ENCODE data around the gene STARD7. TPM values are rescaled to one million over a fixed set of nuclear protein-coding genes. Genes with fewer than 3 reads are reported as not detected.

Gene STARD7
- polyA plus RNA-seq, 1 donor (not counting 4 experiments of a cell fraction or from before 2014, with no cell fraction given), result 73.4 TPM

- Histone ChIP-seq H3K27me3 (ENCODE audit: control insufficient read depth, extremely low read depth, insufficient read depth, low read length) (peaks cover 8% of the 10 kb centered on the region), H4K20me1 (ENCODE audit: control insufficient read depth, extremely low read depth, insufficient read depth, low read length) (no peaks in the 10 kb centered on the region), H3K79me2 (ENCODE audit: control insufficient read depth, insufficient read depth, low read length) (no peaks in the 10 kb centered on the region), H3K36me3 (ENCODE audit: control insufficient read depth in 2 of 2, extremely low read depth in 1 of 2, insufficient read depth in 2 of 2, low read length in 2 of 2) (no peaks in the 10 kb centered on the region), H3K9ac (ENCODE audit: control insufficient read depth, extremely low read depth, insufficient read depth, low read length) (no peak overlapping the region), H3K4me1 (ENCODE audit: control insufficient read depth, extremely low read depth, insufficient read depth, low read length) (peaks cover 10% of the 10 kb centered on the region), H3K9me1 (ENCODE audit: control insufficient read depth, extremely low read depth, insufficient read depth, low read length) (no peaks in the 10 kb centered on the region), H3K9me3 (ENCODE audit: control insufficient read depth, low read depth, low read length) (no peaks in the 10 kb centered on the region), H2AFZ (ENCODE audit: control insufficient read depth, low read length) (no peak overlapping the region), H3K4me3 (ENCODE audit: control insufficient read depth in 2 of 3, extremely low read depth in 1 of 3, insufficient read depth in 2 of 3, low read depth in 1 of 3, low read length in 3 of 3) (no peak overlapping the region), H3K4me2 (ENCODE audit: control insufficient read depth, extremely low read depth, insufficient read depth, low read depth, low read length) (no peak overlapping the region), H3K27ac (ENCODE audit: control insufficient read depth, insufficient read depth, low read length) (no peak overlapping the region)
- DNase-seq (ENCODE audit: low read depth, low spot score) (no peak), FAIRE-seq (no peak)
- dilution Hi-C loops (cut with MboI; ENCODE audit: extremely low pct_ligation_motif_present, low sequenced_read_pairs), result no loop called here
- TF ChIP-seq EZH2 (IDR thresholded peaks at IDR 0.05; ENCODE audit: low read length), result no peak
- TF ChIP-seq, protein P1, sequence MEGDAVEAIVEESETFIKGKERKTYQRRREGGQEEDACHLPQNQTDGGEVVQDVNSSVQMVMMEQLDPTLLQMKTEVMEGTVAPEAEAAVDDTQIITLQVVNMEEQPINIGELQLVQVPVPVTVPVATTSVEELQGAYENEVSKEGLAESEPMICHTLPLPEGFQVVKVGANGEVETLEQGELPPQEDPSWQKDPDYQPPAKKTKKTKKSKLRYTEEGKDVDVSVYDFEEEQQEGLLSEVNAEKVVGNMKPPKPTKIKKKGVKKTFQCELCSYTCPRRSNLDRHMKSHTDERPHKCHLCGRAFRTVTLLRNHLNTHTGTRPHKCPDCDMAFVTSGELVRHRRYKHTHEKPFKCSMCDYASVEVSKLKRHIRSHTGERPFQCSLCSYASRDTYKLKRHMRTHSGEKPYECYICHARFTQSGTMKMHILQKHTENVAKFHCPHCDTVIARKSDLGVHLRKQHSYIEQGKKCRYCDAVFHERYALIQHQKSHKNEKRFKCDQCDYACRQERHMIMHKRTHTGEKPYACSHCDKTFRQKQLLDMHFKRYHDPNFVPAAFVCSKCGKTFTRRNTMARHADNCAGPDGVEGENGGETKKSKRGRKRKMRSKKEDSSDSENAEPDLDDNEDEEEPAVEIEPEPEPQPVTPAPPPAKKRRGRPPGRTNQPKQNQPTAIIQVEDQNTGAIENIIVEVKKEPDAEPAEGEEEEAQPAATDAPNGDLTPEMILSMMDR (optimal IDR thresholded peaks at IDR 0.05 in 1 of 3, IDR thresholded peaks at IDR 0.05 in 1 of 3, conservative IDR thresholded peaks at IDR 0.05 in 1 of 3; ENCODE audit: extremely low read depth in 1 of 3, insufficient read depth in 2 of 3, low read length in 3 of 3), result no peak
Measured at GRCh38 chr2:96140941-96141623, 67.5 kb downstream of the STARD7 start.

- Histone ChIP-seq H3K9me3 (ENCODE audit: control insufficient read depth, low read depth, low read length) (no peaks in the 10 kb centered on the region), H3K4me2 (ENCODE audit: control insufficient read depth, extremely low read depth, insufficient read depth, low read depth, low read length) (no peak overlapping the region), H3K4me3 (ENCODE audit: control insufficient read depth in 2 of 3, extremely low read depth in 1 of 3, insufficient read depth in 2 of 3, low read depth in 1 of 3, low read length in 3 of 3) (no peak overlapping the region), H3K27me3 (ENCODE audit: control insufficient read depth, extremely low read depth, insufficient read depth, low read length) (peaks cover 14% of the 10 kb centered on the region), H3K9me1 (ENCODE audit: control insufficient read depth, extremely low read depth, insufficient read depth, low read length) (no peaks in the 10 kb centered on the region), H3K4me1 (ENCODE audit: control insufficient read depth, extremely low read depth, insufficient read depth, low read length) (peaks cover 1% of the 10 kb centered on the region), H3K27ac (ENCODE audit: control insufficient read depth, insufficient read depth, low read length) (no peak overlapping the region), H3K79me2 (ENCODE audit: control insufficient read depth, insufficient read depth, low read length) (no peaks in the 10 kb centered on the region), H2AFZ (ENCODE audit: control insufficient read depth, low read length) (no peak overlapping the region), H4K20me1 (ENCODE audit: control insufficient read depth, extremely low read depth, insufficient read depth, low read length) (no peaks in the 10 kb centered on the region), H3K9ac (ENCODE audit: control insufficient read depth, extremely low read depth, insufficient read depth, low read length) (no peak overlapping the region), H3K36me3 (ENCODE audit: control insufficient read depth in 2 of 2, extremely low read depth in 1 of 2, insufficient read depth in 2 of 2, low read length in 2 of 2) (no peaks in the 10 kb centered on the region)
- FAIRE-seq, result no peak
- DNase-seq (ENCODE audit: low read depth, low spot score), result no peak
- dilution Hi-C loops (cut with MboI; ENCODE audit: extremely low pct_ligation_motif_present, low sequenced_read_pairs), result no loop called here
- TF ChIP-seq EZH2 (IDR thresholded peaks at IDR 0.05; ENCODE audit: low read length), result no peak
- TF ChIP-seq, protein P1 (optimal IDR thresholded peaks at IDR 0.05 in 1 of 3, IDR thresholded peaks at IDR 0.05 in 1 of 3, conservative IDR thresholded peaks at IDR 0.05 in 1 of 3; ENCODE audit: extremely low read depth in 1 of 3, insufficient read depth in 2 of 3, low read length in 3 of 3), result no peak
Measured at GRCh38 chr2:96139181-96139758, 69.4 kb downstream of the STARD7 start.
